Naive B cell (primary cell): ENCODE data around the gene DOCK4. TPM values are rescaled to one million over a fixed set of nuclear protein-coding genes. Genes with fewer than 3 reads are reported as not detected.

Source experiments
- ATAC-seq, 2 donors: fragments of 150-1000 bp; cut with Tn5 transposase; 2 replicates each; pipeline ENCODE4 v1.10.0; 2021; ENCODE audit warnings: low read depth in 2 of 2, mild to moderate bottlenecking in 2 of 2, moderate library complexity in 2 of 2
- DNase-seq: peaks from one replicate; pipeline ENCODE4 v3.0.0; 2022
- H3K27ac Mint-ChIP-seq, 6 donors: one replicate each; pipeline ENCODE4 v1.8.0; 2020 to 2022; ENCODE audit warnings: mild to moderate bottlenecking in 6 of 6, mixed read lengths in 6 of 6, moderate library complexity in 5 of 6, inconsistent platforms in 2 of 6
- H3K27me3 Mint-ChIP-seq, 3 donors: one replicate each; pipeline ENCODE4 v1.8.0; 2021 to 2022; ENCODE audit warnings: mixed read lengths in 3 of 3, mild to moderate bottlenecking in 1 of 3
- H3K36me3 Mint-ChIP-seq, 2 donors: one replicate each; pipeline ENCODE4 v1.8.0; 2020 to 2022; ENCODE audit warnings: mixed read lengths in 2 of 2, inconsistent platforms in 1 of 2, mild to moderate bottlenecking in 1 of 2
- H3K4me1 Mint-ChIP-seq, 3 donors: one replicate each; pipeline ENCODE4 v1.8.0; 2020 to 2022; ENCODE audit warnings: mixed read lengths in 3 of 3, inconsistent platforms in 1 of 3, mild to moderate bottlenecking in 1 of 3, moderate library complexity in 1 of 3
- H3K4me3 Mint-ChIP-seq, 8 donors: one replicate each; pipeline ENCODE4 v1.8.0; 2020 to 2022; ENCODE audit warnings: mild to moderate bottlenecking in 8 of 8, mixed read lengths in 8 of 8, moderate library complexity in 8 of 8, inconsistent platforms in 2 of 8
- H3K9me3 Mint-ChIP-seq, 7 donors: one replicate each; pipeline ENCODE4 v1.8.0; 2020 to 2022; ENCODE audit warnings: mixed read lengths in 7 of 7, mild to moderate bottlenecking in 5 of 7, inconsistent platforms in 2 of 7, moderate library complexity in 1 of 7
- polyA plus RNA-seq, 6 donors: library from polyadenylated mRNA; unstranded; fragments of 300-500 nt; fragmentation: Illumina TruSeq; gene quantifications; one replicate each; pipeline ENCODE4 v1.2.3, GENCODE V29; 2021; ENCODE audit warnings: low read depth in 6 of 6

Gene DOCK4
- polyA plus RNA-seq, 6 donors from 2014 or later, result 0.16 to 0.55 (median 0.28) TPM; not detected in 3

DNA sequence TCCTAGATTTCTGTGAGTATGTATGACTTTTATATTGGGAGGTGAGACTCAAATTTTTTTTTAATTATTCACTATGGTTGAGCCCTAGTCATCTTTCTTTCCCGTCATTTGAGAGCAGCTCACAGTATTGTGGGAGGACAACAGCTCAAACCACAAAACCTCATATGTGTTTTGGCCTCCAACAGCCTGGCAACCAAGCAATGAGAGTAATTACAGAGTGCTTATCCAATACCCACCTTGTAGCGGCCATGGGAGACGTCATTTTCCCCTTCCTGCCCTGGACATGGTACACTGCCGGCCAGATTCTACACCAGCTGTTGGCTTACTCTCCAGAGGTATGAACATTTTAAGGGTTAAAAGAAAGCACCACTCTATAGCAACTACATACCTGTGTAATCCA lies 49.1 kb downstream of the DOCK4 start:
- Mint-ChIP-seq H3K27me3 (peaks cover 0 to 6% (median 0%) of the 10 kb centered on the region in 3 donors), H3K36me3 (no peaks in the 10 kb centered on the region), H3K4me1 (peaks cover 6 to 7% (median 6%) of the 10 kb centered on the region in 3 donors), H3K9me3 (no peaks in the 10 kb centered on the region), H3K27ac (no peak overlapping the region), H3K4me3 (no peak overlapping the region)
- ATAC-seq (no peak), DNase-seq (no peak)

DNA sequence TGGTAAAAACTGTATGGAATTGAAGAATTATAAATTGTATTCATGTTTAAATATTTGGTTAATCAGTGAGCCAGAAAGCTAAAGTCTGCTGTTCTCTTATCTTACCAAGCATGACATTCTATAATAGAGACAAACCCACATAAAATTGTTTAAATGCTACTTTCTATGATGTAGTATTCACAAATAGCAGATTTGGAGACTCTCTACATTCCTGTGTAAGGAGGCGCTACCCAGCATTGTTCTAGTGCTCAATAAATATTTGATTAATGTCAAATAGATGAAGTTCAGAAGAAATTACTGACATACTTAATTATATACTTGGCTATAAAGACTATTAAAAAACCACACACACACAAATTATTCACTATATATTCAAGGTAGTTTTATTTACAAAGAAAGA lies 49.8 kb downstream of the DOCK4 start:
- Mint-ChIP-seq H3K4me3 (no peak overlapping the region), H3K27me3 (peaks cover 0 to 6% (median 0%) of the 10 kb centered on the region in 3 donors), H3K27ac (no peak overlapping the region), H3K36me3 (no peaks in the 10 kb centered on the region), H3K4me1 (peaks cover 6 to 7% (median 6%) of the 10 kb centered on the region in 3 donors), H3K9me3 (no peaks in the 10 kb centered on the region)
- no peak for ATAC-seq
- DNase-seq, result no peak

DNA sequence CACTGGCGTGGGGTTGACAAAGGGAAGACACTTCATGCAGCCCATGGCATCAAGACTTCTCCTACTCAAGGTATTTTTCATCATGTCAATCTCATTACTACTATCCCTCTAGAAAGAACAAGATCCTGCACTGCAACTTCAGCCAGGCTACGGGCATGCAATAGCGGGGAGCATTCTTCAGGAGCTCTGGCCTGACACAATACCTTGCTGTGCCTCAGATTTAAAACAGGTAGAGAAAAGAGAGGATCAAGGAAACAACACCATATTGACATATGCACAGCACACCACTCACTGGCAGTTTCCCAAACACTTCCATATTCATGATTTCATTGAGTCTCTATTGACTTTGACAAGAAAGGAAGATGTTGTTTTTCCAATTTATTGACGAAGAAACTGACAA lies 51.5 kb downstream of the DOCK4 start:
- DNase-seq (no peak), ATAC-seq (no peak)
- Mint-ChIP-seq H3K27me3 (peaks cover 4 to 17% (median 8%) of the 10 kb centered on the region in 3 donors), H3K9me3 (no peaks in the 10 kb centered on the region), H3K27ac (no peak overlapping the region), H3K36me3 (no peaks in the 10 kb centered on the region), H3K4me1 (peaks cover 6 to 7% (median 6%) of the 10 kb centered on the region in 3 donors), H3K4me3 (no peak overlapping the region)

- DNase-seq, result no peak
- no peak for ATAC-seq
- H3K4me1 Mint-ChIP-seq, result no peaks in the 10 kb centered on the region
- no peak overlapping the region for H3K27ac Mint-ChIP-seq
- no peaks in the 10 kb centered on the region for H3K36me3 Mint-ChIP-seq
- H3K9me3 Mint-ChIP-seq, result peaks cover 0 to 2% (median 0%) of the 10 kb centered on the region in 7 donors
- no peak overlapping the region for H3K4me3 Mint-ChIP-seq
- peaks cover 4 to 27% (median 14%) of the 10 kb centered on the region in 3 donors for H3K27me3 Mint-ChIP-seq
Measured at GRCh38 chr7:112152186-112152585, 54.0 kb downstream of the DOCK4 start.

- no peak overlapping the region for H3K4me3 Mint-ChIP-seq
- H3K27me3 Mint-ChIP-seq, result peaks cover 4 to 27% (median 14%) of the 10 kb centered on the region in 3 donors
- H3K36me3 Mint-ChIP-seq, result no peaks in the 10 kb centered on the region
- DNase-seq (no peak), ATAC-seq (no peak)
- H3K9me3 Mint-ChIP-seq, result peaks cover 0 to 2% (median 0%) of the 10 kb centered on the region in 7 donors
- H3K4me1 Mint-ChIP-seq, result no peaks in the 10 kb centered on the region
- no peak overlapping the region for H3K27ac Mint-ChIP-seq
Measured at GRCh38 chr7:112150823-112151641, 55.2 kb downstream of the DOCK4 start.

GRCh38 chr7:112149734-112150133 lies 56.5 kb downstream of the DOCK4 start:
- Mint-ChIP-seq H3K27me3 (peaks cover 4 to 25% (median 14%) of the 10 kb centered on the region in 3 donors), H3K4me3 (no peak overlapping the region), H3K36me3 (no peaks in the 10 kb centered on the region), H3K4me1 (no peaks in the 10 kb centered on the region), H3K9me3 (peaks cover 0 to 2% (median 0%) of the 10 kb centered on the region in 7 donors), H3K27ac (no peak overlapping the region)
- no peak for DNase-seq
- no peak for ATAC-seq

DNA sequence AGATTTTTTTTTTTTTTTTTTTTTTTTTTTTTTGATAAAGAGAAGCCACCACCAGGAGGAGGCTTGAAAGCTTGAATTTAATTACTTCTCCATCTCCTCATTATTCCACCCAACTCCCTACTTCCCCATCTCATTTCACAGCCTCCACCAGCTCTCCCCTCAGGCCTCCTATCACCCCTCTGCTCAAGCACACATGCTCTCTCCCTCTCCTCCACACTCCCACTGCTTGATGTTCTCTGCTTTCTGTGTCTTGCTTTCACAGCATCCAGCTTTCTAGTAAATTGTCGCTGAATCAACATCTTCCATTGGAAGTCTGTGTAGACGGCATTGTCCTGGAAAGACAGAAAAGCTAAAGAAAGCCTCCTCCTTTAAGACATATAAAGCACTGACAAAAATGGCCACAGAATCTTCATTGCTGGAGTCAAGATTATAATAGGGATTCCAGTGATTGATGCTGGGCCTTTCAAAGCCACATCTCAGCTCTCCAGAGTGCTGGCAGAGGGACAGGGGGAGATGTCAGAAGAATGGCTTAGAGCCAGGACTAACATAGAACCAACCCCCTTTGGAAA lies 58.3 kb downstream of the DOCK4 start:
- ATAC-seq (no peak), DNase-seq (no peak)
- Mint-ChIP-seq H3K27ac (peak overlapping the region in 1 of 6 donors; percentile 65), H3K9me3 (peaks cover 0 to 2% (median 0%) of the 10 kb centered on the region in 7 donors), H3K36me3 (no peaks in the 10 kb centered on the region), H3K4me3 (no peak overlapping the region), H3K4me1 (no peaks in the 10 kb centered on the region), H3K27me3 (peaks cover 4 to 20% (median 14%) of the 10 kb centered on the region in 3 donors)

DNA sequence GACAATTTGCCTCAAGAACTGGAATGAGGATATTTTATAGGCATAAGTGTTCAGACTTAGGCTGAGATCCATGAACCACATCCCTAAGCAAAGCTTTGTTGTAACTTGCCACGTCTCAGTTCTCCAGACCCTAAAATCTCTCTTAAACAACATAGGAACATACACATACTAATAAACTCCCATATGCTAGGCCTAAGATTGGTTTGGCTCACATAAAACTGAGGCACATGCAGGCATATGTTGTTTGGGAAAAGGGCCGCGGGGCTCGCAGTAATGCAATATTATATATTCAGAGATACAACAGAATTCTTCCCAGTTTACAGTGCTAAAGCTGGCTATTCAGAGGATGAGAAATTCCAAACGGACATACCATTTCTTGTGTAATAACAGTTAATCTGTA lies 61.0 kb downstream of the DOCK4 start:
- no peak for ATAC-seq
- Mint-ChIP-seq H3K36me3 (no peaks in the 10 kb centered on the region), H3K4me3 (no peak overlapping the region)

GRCh38 chr7:112144284-112145059 lies 61.7 kb downstream of the DOCK4 start:
- Mint-ChIP-seq H3K27ac (no peak overlapping the region), H3K27me3 (peaks cover 4 to 9% (median 6%) of the 10 kb centered on the region in 3 donors), H3K36me3 (no peaks in the 10 kb centered on the region), H3K4me1 (no peaks in the 10 kb centered on the region), H3K9me3 (peaks cover 0 to 2% (median 0%) of the 10 kb centered on the region in 7 donors), H3K4me3 (no peak overlapping the region)
- DNase-seq (no peak), ATAC-seq (no peak)

More for the DNA sequence above, 61.0 kb downstream of the DOCK4 start:
- Mint-ChIP-seq H3K4me1 (no peaks in the 10 kb centered on the region), H3K27me3 (peaks cover 4 to 12% (median 10%) of the 10 kb centered on the region in 3 donors), H3K9me3 (peaks cover 0 to 2% (median 0%) of the 10 kb centered on the region in 7 donors), H3K27ac (no peak overlapping the region)
- no peak for DNase-seq

DNA sequence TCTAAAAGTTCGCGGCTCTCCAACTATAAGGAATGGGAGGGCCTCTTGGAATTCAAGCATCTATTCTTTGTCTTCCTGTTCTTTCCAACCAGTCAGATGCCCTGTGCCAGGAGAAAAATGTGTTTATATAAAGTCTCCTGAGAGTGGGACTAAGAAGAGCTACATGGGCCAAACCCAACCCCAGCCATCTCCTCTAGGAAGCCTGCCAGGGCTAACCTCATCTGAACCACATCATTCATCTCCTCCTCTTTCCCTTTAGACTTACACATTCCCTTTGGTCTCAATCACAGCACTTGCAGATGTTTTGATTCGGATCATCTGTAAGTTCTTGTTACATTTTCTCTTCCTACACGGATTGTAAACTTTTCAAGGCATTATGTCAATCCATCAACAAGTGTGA lies 62.6 kb downstream of the DOCK4 start:
- H3K27me3 Mint-ChIP-seq, result peaks cover 4 to 9% (median 6%) of the 10 kb centered on the region in 3 donors
- peaks cover 0 to 2% (median 0%) of the 10 kb centered on the region in 7 donors for H3K9me3 Mint-ChIP-seq
- ATAC-seq (no peak), DNase-seq (no peak)
- H3K4me3 Mint-ChIP-seq, result no peak overlapping the region
- H3K4me1 Mint-ChIP-seq, result no peaks in the 10 kb centered on the region
- no peaks in the 10 kb centered on the region for H3K36me3 Mint-ChIP-seq
- H3K27ac Mint-ChIP-seq, result no peak overlapping the region

DNA sequence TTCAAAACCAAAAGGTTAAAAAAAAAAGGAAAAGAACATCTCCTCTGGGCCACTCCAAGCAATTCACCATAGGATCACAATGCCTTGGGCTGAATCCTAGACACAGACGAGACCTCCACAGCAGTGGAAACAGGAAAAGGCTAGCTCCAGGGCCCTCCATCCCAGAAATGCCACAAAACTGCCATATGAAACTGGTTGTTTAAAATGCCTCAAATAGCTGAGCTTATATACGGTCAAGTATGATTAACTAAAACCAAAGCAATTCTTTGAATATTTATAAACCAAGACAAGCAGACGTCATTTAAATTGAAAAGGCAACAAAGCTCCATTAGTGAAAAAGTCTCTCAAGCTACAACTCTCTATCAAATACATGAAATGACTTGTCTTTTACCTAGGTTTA lies 63.1 kb downstream of the DOCK4 start:
- no peaks in the 10 kb centered on the region for H3K36me3 Mint-ChIP-seq
- DNase-seq (no peak), ATAC-seq (no peak)
- H3K27me3 Mint-ChIP-seq, result peaks cover 4 to 8% (median 6%) of the 10 kb centered on the region in 3 donors
- H3K27ac Mint-ChIP-seq, result no peak overlapping the region
- H3K9me3 Mint-ChIP-seq, result peaks cover 0 to 2% (median 0%) of the 10 kb centered on the region in 7 donors
- no peaks in the 10 kb centered on the region for H3K4me1 Mint-ChIP-seq
- no peak overlapping the region for H3K4me3 Mint-ChIP-seq

- Mint-ChIP-seq H3K36me3 (no peaks in the 10 kb centered on the region), H3K4me1 (no peaks in the 10 kb centered on the region), H3K9me3 (no peaks in the 10 kb centered on the region), H3K27ac (no peak overlapping the region), H3K27me3 (peaks cover 0 to 4% (median 0%) of the 10 kb centered on the region in 3 donors), H3K4me3 (no peak overlapping the region)
- ATAC-seq, result no peak
- DNase-seq, result no peak
Measured at GRCh38 chr7:112140600-112140999, 65.6 kb downstream of the DOCK4 start.

- H3K4me3 Mint-ChIP-seq, result no peak overlapping the region
- peaks cover 0 to 4% (median 0%) of the 10 kb centered on the region in 3 donors for H3K27me3 Mint-ChIP-seq
- no peaks in the 10 kb centered on the region for H3K9me3 Mint-ChIP-seq
- DNase-seq (no peak), ATAC-seq (no peak)
- H3K36me3 Mint-ChIP-seq, result no peaks in the 10 kb centered on the region
- H3K27ac Mint-ChIP-seq, result no peak overlapping the region
- no peaks in the 10 kb centered on the region for H3K4me1 Mint-ChIP-seq
Measured at GRCh38 chr7:112138938-112139337, 67.3 kb downstream of the DOCK4 start.
